DOHH2 (cell line): ENCODE data around the gene RAD51B.

Source experiments
- H3F3A ChIP-seq: fragments of 200-600 bp; sonication (generic), shearing (Covaris generic); 2 replicates; pipeline ENCODE4 v1.6.0; 2016; ENCODE audit warnings: antibody characterized with exemption, mild to moderate bottlenecking; ENCODE audit not compliant: control insufficient read depth, insufficient read depth
- H3K27ac ChIP-seq: fragments of 200-600 bp; sonication (generic); 2 replicates; pipeline ENCODE4 v1.5.1; 2014; ENCODE audit warnings: low read depth, mild to moderate bottlenecking, low read length, moderate library complexity
- H3K27me3 ChIP-seq: fragments of 200-600 bp; sonication (generic); 2 replicates; pipeline ENCODE4 v1.6.1; 2014; ENCODE audit warnings: mild to moderate bottlenecking, low read length, mixed read lengths; ENCODE audit not compliant: control insufficient read depth
- H3K36me3 ChIP-seq: fragments of 200-600 bp; sonication (generic); 2 replicates; pipeline ENCODE4 v1.6.1; 2014; ENCODE audit warnings: mild to moderate bottlenecking, low read length, moderate library complexity, mixed read lengths; ENCODE audit not compliant: control insufficient read depth
- H3K4me1 ChIP-seq: fragments of 200-600 bp; sonication (generic); 2 replicates; pipeline ENCODE4 v1.6.1; 2014; ENCODE audit warnings: mild to moderate bottlenecking, low read length, mixed read lengths; ENCODE audit not compliant: control insufficient read depth
- H3K4me2 ChIP-seq: fragments of 200-600 bp; sonication (generic); 2 replicates; pipeline ENCODE4 v1.6.0; 2014; ENCODE audit warnings: mild to moderate bottlenecking, low read length, moderate library complexity
- H3K4me3 ChIP-seq: fragments of 200-600 bp; sonication (generic); 2 replicates; pipeline ENCODE4 v1.5.1; 2014; ENCODE audit warnings: mild to moderate bottlenecking, low read length, mixed read lengths
- H3K79me2 ChIP-seq: fragments of 200-600 bp; sonication (generic); 2 replicates; pipeline ENCODE4 v1.6.1; 2014; ENCODE audit warnings: mild to moderate bottlenecking, low read length, mixed read lengths; ENCODE audit not compliant: control insufficient read depth
- H3K9me2 ChIP-seq: fragments of 200-600 bp; sonication (generic); replicated peaks from 2 replicates; pipeline ENCODE4 v1.6.1; 2014; ENCODE audit warnings: mild to moderate bottlenecking, low read length, mixed read lengths; ENCODE audit not compliant: control insufficient read depth
- H3K9me3 ChIP-seq: fragments of 200-600 bp; sonication (generic); 2 replicates; pipeline ENCODE4 v1.6.1; 2014; ENCODE audit warnings: antibody characterized with exemption, low read length, mixed read lengths; ENCODE audit not compliant: control insufficient read depth, insufficient read depth
- H4K20me1 ChIP-seq: fragments of 200-600 bp; sonication (generic); 2 replicates; pipeline ENCODE4 v1.6.0; 2014; ENCODE audit warnings: low read depth, mild to moderate bottlenecking, antibody characterized with exemption, low read length, moderate library complexity; ENCODE audit not compliant: control insufficient read depth, insufficient read depth
- EZH2phosphoT487 ChIP-seq: fragments of 200-600 bp; sonication (generic); IDR thresholded peaks from 2 replicates; pipeline ENCODE4 v1.6.1; 2017; ENCODE audit warnings: borderline replicate concordance, mild to moderate bottlenecking, antibody characterized with exemption, low read length, moderate library complexity, mixed read lengths
- TF ChIP-seq, protein P1 (sequence below): fragments of 200-600 bp; sonication (generic); IDR thresholded peaks from one replicate; pipeline ENCODE4 v1.5.1; 2014; ENCODE audit warnings: antibody characterized with exemption, mild to moderate bottlenecking, low read depth, low read length; ENCODE audit not compliant: poor library complexity, severe bottlenecking

RAD51B gene

DNA sequence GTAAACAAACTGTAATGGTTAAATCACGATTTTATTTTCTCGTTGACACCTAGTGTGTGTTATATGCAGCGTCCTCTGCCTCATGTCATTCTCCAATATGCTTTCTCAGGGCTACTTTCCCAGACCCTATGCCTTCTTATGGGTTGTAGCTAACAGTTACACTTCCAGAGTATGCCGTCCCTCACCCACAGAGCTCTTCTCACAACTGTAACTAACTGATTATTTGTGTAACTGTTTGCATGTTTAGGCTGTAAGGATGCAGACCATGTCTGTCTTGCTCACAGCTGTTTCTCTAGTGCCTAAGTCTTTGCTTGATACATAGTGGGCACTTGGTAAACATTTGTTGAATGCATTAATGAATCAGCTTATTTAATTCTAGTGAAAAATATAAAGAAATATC, 555.8 kb downstream of the RAD51B start:
- H3K9me3 ChIP-seq, result no peaks in the 10 kb centered on the region
- H3F3A ChIP-seq, result peaks cover 13% of the 10 kb centered on the region
- peaks cover 3% of the 10 kb centered on the region; the same call in 1 of the 2 replicates for H3K36me3 ChIP-seq
- H3K4me2 ChIP-seq, result peak overlapping the region; percentile 16; the same call in 1 of the 2 replicates
- no peaks in the 10 kb centered on the region for H3K79me2 ChIP-seq
- no peak overlapping the region for H3K4me3 ChIP-seq
- no peak overlapping the region; the same call in 1 of the 2 replicates for H3K27ac ChIP-seq
- H3K27me3 ChIP-seq, result no peaks in the 10 kb centered on the region
- TF ChIP-seq, protein P1, sequence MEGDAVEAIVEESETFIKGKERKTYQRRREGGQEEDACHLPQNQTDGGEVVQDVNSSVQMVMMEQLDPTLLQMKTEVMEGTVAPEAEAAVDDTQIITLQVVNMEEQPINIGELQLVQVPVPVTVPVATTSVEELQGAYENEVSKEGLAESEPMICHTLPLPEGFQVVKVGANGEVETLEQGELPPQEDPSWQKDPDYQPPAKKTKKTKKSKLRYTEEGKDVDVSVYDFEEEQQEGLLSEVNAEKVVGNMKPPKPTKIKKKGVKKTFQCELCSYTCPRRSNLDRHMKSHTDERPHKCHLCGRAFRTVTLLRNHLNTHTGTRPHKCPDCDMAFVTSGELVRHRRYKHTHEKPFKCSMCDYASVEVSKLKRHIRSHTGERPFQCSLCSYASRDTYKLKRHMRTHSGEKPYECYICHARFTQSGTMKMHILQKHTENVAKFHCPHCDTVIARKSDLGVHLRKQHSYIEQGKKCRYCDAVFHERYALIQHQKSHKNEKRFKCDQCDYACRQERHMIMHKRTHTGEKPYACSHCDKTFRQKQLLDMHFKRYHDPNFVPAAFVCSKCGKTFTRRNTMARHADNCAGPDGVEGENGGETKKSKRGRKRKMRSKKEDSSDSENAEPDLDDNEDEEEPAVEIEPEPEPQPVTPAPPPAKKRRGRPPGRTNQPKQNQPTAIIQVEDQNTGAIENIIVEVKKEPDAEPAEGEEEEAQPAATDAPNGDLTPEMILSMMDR, result no peak
- no peak for TF ChIP-seq EZH2phosphoT487
- H3K9me2 ChIP-seq, result no peaks in the 10 kb centered on the region
- H4K20me1 ChIP-seq, result no peaks in the 10 kb centered on the region
- H3K4me1 ChIP-seq, result peaks cover 91% of the 10 kb centered on the region

DNA sequence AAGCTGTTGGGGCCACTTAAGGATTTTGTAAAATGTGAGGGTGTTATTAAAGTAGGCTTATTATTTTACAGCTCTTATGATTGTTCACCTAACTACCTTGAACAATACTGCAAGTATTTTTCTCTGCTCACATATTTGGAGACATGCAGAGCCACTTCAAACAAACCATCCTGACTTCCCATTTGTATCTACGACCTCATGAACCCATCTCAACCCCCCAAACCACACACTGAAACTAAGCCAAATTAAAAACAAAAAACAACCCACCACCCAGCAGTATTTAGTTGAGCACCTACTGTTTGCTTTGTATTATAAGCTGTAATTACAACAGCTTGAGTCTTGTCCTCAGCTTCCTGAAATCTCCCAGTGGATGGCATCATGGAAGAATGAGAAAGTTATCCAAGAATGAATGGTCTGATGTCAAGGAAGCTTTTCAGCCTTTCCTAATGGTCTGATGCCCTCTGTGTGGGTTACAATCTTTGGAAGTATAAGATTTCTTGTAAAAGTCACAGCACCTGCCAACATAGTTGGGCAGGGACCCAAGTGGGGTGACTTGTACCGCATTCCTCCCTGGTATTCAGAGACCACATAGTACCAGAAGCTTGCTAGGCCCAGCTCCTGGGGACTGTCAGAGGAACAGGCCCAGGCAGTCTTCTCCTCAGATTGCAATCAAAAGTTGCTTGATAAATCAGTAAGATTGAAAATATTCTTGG, 556.6 kb downstream of the RAD51B start:
- Histone ChIP-seq H3K79me2 (no peaks in the 10 kb centered on the region), H3K4me3 (no peak overlapping the region), H3K4me2 (no peak overlapping the region; the same call in 1 of the 2 replicates), H3K27ac (no peak overlapping the region), H4K20me1 (no peaks in the 10 kb centered on the region), H3K27me3 (no peaks in the 10 kb centered on the region), H3F3A (peaks cover 15% of the 10 kb centered on the region), H3K4me1 (peaks cover 84% of the 10 kb centered on the region), H3K9me3 (no peaks in the 10 kb centered on the region), H3K9me2 (no peaks in the 10 kb centered on the region), H3K36me3 (peaks cover 3% of the 10 kb centered on the region; the same call in 1 of the 2 replicates)
- TF ChIP-seq, protein P1, result no peak

DNA sequence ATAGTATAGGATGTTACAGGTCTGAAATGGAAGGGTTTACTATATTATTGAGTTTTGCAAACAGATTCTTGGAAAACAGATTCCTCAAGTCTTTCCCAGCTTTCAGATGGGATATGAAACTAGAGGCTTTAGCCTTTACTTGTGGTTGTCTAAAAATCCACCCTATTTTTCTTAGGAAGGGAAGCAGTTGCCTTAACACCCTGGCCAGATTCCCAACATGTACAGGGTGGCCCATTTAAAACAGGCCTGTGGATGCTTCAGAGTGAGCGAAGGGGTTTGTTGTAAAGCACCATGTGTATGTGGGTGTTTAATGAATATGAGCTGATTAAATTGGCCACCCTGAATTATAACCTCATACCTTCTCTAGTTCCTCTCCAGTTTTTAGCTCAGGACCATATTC, 557.4 kb downstream of the RAD51B start:
- Histone ChIP-seq H3K36me3 (peaks cover 3% of the 10 kb centered on the region; the same call in 1 of the 2 replicates), H3K79me2 (no peaks in the 10 kb centered on the region), H3K27ac (peak overlapping the region; percentile 25; the same call in 1 of the 2 replicates), H3K9me3 (no peaks in the 10 kb centered on the region), H3K9me2 (no peaks in the 10 kb centered on the region), H3K4me2 (peak overlapping the region; percentile 59), H3K27me3 (no peaks in the 10 kb centered on the region), H3K4me1 (peaks cover 76% of the 10 kb centered on the region), H4K20me1 (no peaks in the 10 kb centered on the region), H3K4me3 (peak overlapping the region; percentile 28), H3F3A (peaks cover 15% of the 10 kb centered on the region)
- no peak for TF ChIP-seq EZH2phosphoT487
- TF ChIP-seq, protein P1, result no peak
